Gastroesophageal sphincter (tissue), 3 donors: Measurements from ENCODE around the gene RAD9A.

Source experiments
- CTCF ChIP-seq, 4 experiments: fragments of 200-600 bp in 2 of 4; fragments of 450-650 bp in 2 of 4; sonication (generic) in 1 of 4; IDR thresholded peaks; one replicate each; pipeline ENCODE4 v1.5.1; 2017 to 2019; ENCODE audit warnings: antibody characterized with exemption in 4 of 4, mild to moderate bottlenecking in 2 of 4, moderate library complexity in 2 of 4
- POLR2A ChIP-seq, 2 donors: fragments of 450-650 bp; IDR thresholded peaks; one replicate each; pipeline ENCODE4 v1.6.1; 2017; ENCODE audit warnings: antibody characterized with exemption in 2 of 2, mild to moderate bottlenecking in 2 of 2, moderate library complexity in 1 of 2

- TF ChIP-seq CTCF (IDR thresholded peaks at IDR 0.05) (no peak), POLR2A (IDR thresholded peaks at IDR 0.05) (no peak)
Measured at GRCh38 chr11:67410369-67410831, 18.6 kb downstream of the RAD9A start.
